AG09309 (cell line): ENCODE measurements around the gene CALN1.

Experiments used
- DNase-seq: peaks from one replicate; pipeline ENCODE4 v3.0.0-alpha.2; 2010; ENCODE audit warnings: low read depth
- H3K4me3 ChIP-seq: 2 replicates; pipeline ENCODE4 v1.5.1; 2011; ENCODE audit warnings: mild to moderate bottlenecking, low read depth, low read length, moderate library complexity; ENCODE audit not compliant: control insufficient read depth
- CTCF ChIP-seq: IDR thresholded peaks from 2 replicates; pipeline ENCODE4 v1.5.1; 2011; ENCODE audit warnings: mild to moderate bottlenecking, low read depth, low read length, inconsistent platforms; ENCODE audit not compliant: insufficient read depth, control insufficient read depth; ENCODE audit errors: missing control alignments

Gene CALN1

GRCh38 chr7:72411419-72411818, 719 bp downstream of the CALN1 start:
- H3K4me3 ChIP-seq, result no peak overlapping the region
- DNase-seq, result no peak
- no peak for TF ChIP-seq CTCF

DNA sequence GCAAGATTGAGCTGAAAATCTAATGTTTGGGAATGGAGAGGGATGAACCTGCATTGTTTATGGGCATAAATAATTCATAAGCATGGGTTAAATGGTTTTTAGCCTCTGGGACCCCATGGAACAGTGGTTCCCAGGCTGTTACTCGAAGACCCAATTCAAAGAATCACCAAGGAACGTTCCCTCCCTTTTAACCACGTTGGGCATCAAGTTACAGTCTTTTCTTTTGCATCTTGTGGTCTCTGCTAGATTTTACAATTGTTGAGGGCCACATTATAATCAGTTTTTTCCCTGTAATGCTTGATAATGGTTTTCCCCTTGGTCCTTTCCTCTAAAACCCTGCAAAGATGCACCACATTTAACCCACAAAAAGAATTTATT, 2.5 kb downstream of the CALN1 start:
- no peak for TF ChIP-seq CTCF
- no peak for DNase-seq
- no peak overlapping the region for H3K4me3 ChIP-seq

DNA sequence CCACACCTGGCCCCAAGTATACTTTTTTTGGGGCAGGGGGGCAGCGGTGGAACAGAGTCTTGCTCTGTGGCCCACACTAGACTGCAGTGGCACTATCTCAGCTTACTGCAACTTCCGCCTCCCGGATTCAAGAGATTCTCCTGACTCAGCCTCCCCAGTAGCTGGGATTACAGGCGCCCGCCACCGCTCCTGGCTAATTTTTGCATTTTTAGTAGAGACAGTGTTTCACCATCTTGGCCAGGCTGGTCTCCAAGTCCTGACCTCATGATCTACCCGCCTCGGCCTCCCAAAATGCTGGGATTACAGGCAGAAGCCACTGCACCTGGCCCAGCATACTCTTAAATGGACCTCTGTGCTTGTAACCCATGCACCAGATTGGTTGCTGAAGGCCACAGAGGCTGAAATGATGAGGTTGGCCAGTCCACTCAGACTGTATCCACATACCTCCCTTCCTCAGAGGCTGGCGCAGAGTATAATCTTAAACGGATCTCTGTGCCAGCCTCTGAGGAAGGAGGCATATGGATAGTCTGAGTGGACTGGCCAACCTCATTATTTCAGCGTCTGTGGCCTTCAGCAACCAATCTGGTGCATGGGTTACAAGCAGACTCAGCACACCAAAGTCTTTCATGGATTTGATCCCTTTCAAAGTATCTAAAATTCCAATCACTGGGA, 3.0 kb downstream of the CALN1 start:
- no peak for DNase-seq
- no peak for TF ChIP-seq CTCF
- H3K4me3 ChIP-seq, result no peak overlapping the region

GRCh38 chr7:72406820-72407403, 5.2 kb downstream of the CALN1 start:
- no peak overlapping the region for H3K4me3 ChIP-seq
- DNase-seq, result no peak
- TF ChIP-seq CTCF, result no peak

DNA sequence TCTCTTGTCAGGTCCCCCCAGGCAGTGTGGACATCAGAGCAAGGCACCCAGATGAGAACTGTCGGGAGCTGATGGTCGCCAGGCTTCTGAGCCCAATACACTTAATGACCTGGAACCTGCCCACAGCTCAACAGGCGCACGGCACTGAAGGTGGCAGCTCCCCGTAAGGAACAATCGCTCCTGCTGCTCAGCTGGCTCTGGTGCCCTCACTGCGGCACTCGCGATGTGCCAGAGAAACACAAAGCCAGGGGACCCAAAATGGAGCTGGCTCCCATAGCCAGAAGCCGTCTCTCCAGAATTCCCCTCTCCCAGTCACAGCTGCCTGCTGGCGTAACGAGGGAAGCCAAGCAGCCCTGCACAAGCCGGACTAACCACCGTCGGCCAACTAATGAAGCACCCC, 6.3 kb downstream of the CALN1 start:
- DNase-seq, result no peak
- TF ChIP-seq CTCF, result no peak
- H3K4me3 ChIP-seq, result no peak overlapping the region

DNA sequence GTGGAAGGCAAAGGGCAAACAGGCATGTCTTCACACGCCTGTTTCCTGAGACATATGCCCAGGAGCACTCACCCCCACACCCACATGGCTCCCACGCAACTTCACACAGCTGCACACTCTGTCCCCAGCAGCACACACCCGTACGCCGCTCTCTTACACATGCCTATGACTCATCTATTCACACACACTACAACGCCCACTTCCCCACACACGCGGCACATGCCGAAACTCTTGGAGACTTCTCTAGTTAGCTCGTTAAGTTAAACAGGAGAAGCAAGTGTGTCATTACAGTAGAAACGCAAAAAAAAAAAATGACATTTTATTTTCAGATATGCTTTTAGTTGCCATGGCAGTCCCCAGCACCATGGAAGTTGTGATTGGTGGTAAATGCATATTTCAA, 6.7 kb downstream of the CALN1 start:
- no peak for DNase-seq
- no peak for TF ChIP-seq CTCF
- H3K4me3 ChIP-seq, result no peak overlapping the region
